Measurements from ENCODE around the gene BMP2K. TPM values are rescaled to one million over a fixed set of nuclear protein-coding genes. Genes with fewer than 3 reads are reported as not detected.

The BMP2K gene
- total and polyA plus RNA-seq, 8 donors: 4.7 to 68.7 (median 17.0) TPM

DNA sequence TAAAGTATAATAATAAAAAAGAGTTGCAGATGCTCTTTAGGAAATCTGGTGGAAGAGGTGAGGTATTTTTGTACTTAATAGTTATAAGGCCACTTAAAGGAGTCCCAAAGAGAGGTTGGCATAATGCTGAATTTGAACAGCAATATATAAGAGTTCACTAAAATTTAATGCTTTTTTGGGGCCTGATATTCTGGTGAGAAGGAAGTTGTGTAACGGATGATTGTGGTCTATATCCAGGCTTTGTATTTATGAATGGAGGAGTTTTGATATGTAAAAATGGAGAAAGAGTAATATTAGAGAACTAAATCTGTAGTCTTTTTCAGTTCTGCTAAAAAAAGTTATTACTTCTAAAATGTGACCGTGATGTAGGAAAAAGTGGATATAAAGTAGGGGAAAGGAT lies 20.4 kb downstream of the BMP2K start:
- Histone ChIP-seq H3K27me3 (no peaks in the 10 kb centered on the region), H3K9me3 (no peaks in the 10 kb centered on the region), H3K36me3 (no peaks in the 10 kb centered on the region), H3K4me3 (no peak overlapping the region), H3K4me1 (peaks cover 0 to 6% (median 0%) of the 10 kb centered on the region in 4 donors), H3K27ac (no peak overlapping the region)
- TF ChIP-seq CTCF (IDR thresholded peaks at IDR 0.05) (no peak), POLR2A (IDR thresholded peaks at IDR 0.05) (no peak), POLR2AphosphoS5 (IDR thresholded peaks at IDR 0.05) (no peak), EP300 (IDR thresholded peaks at IDR 0.05) (no peak)
- 74 to 95% (median 93%) methylated on average over 2 of the region's 2 CpGs for WGBS, 5 donors
- no peak for DNase-seq
- intact Hi-C loops (cut with DNase I; ENCODE audit: low total_unique reads): no loop called here

DNA sequence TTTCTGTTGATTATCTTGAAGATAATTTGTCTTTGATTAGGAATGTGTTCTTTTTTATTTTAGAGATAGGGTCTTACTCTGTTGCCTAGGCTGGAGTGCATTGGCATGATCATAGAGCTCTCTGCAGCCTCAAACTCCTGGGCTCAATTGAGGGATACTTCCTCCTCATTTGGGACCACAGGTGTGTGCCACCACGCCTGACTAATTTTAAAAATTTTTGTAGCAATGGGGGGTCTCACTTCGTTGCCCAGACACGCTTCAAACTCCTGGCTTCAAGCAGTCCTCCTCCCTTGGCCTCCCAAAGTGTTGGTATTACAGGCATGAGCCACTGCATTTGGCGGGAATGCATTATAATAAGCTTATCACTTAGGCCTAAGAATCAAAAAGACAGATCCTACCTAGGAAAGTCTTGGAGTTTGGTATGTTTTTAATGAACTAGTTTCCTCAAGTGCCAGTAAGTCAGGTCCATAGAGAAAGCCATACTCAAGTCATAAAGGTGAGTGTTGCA lies 21.7 kb downstream of the BMP2K start:
- Histone ChIP-seq H3K27me3 (no peaks in the 10 kb centered on the region), H3K27ac (no peak overlapping the region), H3K4me3 (no peak overlapping the region), H3K36me3 (no peaks in the 10 kb centered on the region), H3K4me1 (peaks cover 0 to 6% (median 0%) of the 10 kb centered on the region in 4 donors), H3K9me3 (no peaks in the 10 kb centered on the region)
- WGBS, 5 donors: 92 to 97% (median 95%) methylated on average over 4 of the region's 4 CpGs
- intact Hi-C loops (cut with DNase I; ENCODE audit: low total_unique reads): no loop called here
- TF ChIP-seq EP300 (IDR thresholded peaks at IDR 0.05): no peak
- no peak for TF ChIP-seq POLR2A (IDR thresholded peaks at IDR 0.05)
- no peak for TF ChIP-seq POLR2AphosphoS5 (IDR thresholded peaks at IDR 0.05)
- TF ChIP-seq CTCF (IDR thresholded peaks at IDR 0.05): no peak
- DNase-seq: no peak

GRCh38 chr4:78799551-78800495 lies 23.7 kb downstream of the BMP2K start:
- Histone ChIP-seq H3K4me1 (peaks cover 0 to 6% (median 0%) of the 10 kb centered on the region in 4 donors), H3K4me3 (no peak overlapping the region), H3K27ac (no peak overlapping the region), H3K27me3 (no peaks in the 10 kb centered on the region), H3K36me3 (no peaks in the 10 kb centered on the region), H3K9me3 (no peaks in the 10 kb centered on the region)
- WGBS, 5 donors: 78 to 87% (median 82%) methylated on average over 5 of the region's 5 CpGs
- TF ChIP-seq CTCF (IDR thresholded peaks at IDR 0.05) (no peak), EP300 (IDR thresholded peaks at IDR 0.05) (no peak), POLR2AphosphoS5 (IDR thresholded peaks at IDR 0.05) (no peak), POLR2A (IDR thresholded peaks at IDR 0.05) (no peak)
- DNase-seq: no peak
- intact Hi-C loops (cut with DNase I; ENCODE audit: low total_unique reads): no loop called here

GRCh38 chr4:78800965-78801364 lies 24.8 kb downstream of the BMP2K start:
- no peak for DNase-seq
- no peak for TF ChIP-seq EP300 (IDR thresholded peaks at IDR 0.05)
- no peak for TF ChIP-seq POLR2A (IDR thresholded peaks at IDR 0.05)
- TF ChIP-seq CTCF (IDR thresholded peaks at IDR 0.05): no peak
- Histone ChIP-seq H3K4me3 (no peak overlapping the region), H3K27ac (no peak overlapping the region), H3K9me3 (no peaks in the 10 kb centered on the region), H3K27me3 (no peaks in the 10 kb centered on the region), H3K36me3 (no peaks in the 10 kb centered on the region), H3K4me1 (peaks cover 0 to 6% (median 0%) of the 10 kb centered on the region in 4 donors)
- intact Hi-C loops (cut with DNase I; ENCODE audit: low total_unique reads): no loop called here

Measured in stomach (tissue), 9 donors.